Suprapubic skin (tissue), 4 donors: ENCODE results near the gene ANKRD40CL. TPM values are rescaled to one million over a fixed set of nuclear protein-coding genes. Genes with fewer than 3 reads are reported as not detected.

Experiments
- DNase-seq, 2 donors: peaks; one replicate each; pipeline ENCODE4 v3.0.0-alpha.2; 2019; ENCODE audit warnings: low spot score in 2 of 2
- H3K27ac ChIP-seq: fragments of 200-600 bp; sonication (generic); one replicate; pipeline ENCODE4 v1.5.1; 2019
- H3K27me3 ChIP-seq: fragments of 200-600 bp; sonication (generic); one replicate; pipeline ENCODE4 v1.5.1; 2019
- H3K36me3 ChIP-seq: fragments of 200-600 bp; sonication (generic); one replicate; pipeline ENCODE4 v1.5.1; 2019
- H3K4me1 ChIP-seq: fragments of 200-600 bp; sonication (generic); one replicate; pipeline ENCODE4 v1.5.1; 2019
- H3K4me3 ChIP-seq: fragments of 200-600 bp; sonication (generic); one replicate; pipeline ENCODE4 v1.5.1; 2019; ENCODE audit warnings: mild to moderate bottlenecking
- H3K9me3 ChIP-seq: fragments of 200-600 bp; sonication (generic); one replicate; pipeline ENCODE4 v1.5.1; 2019
- EP300 ChIP-seq: sonication (generic); formaldehyde crosslinking; IDR thresholded peaks from one replicate; pipeline ENCODE4 v1.6.1; 2017; ENCODE audit warnings: antibody characterized with exemption
- POLR2A ChIP-seq, 2 donors: fragments of 450-650 bp; IDR thresholded peaks; one replicate each; pipeline ENCODE4 v1.6.1; 2017; ENCODE audit warnings: antibody characterized with exemption in 2 of 2, mild to moderate bottlenecking in 2 of 2, moderate library complexity in 2 of 2
- POLR2AphosphoS5 ChIP-seq, 3 donors: sonication (generic); formaldehyde crosslinking; IDR thresholded peaks; one replicate each; pipeline ENCODE4 v1.6.1; 2017; ENCODE audit warnings: antibody characterized with exemption in 3 of 3
- whole genome bisulfite sequencing: methylation state at CpG from one replicate; pipeline ENCODE4 v1.1.5; 2018; 5-methylcytosine and 5-hydroxymethylcytosine counted together
- total RNA-seq, 4 donors: library from RNA; depleted of rRNA; stranded (reverse); fragments of >200 nt; gene quantifications; one replicate each; pipeline ENCODE4 v1.1.0, GENCODE V29; 2016
- TF ChIP-seq, protein P1 (sequence below), 2 donors: fragments of 200-600 bp in 1 of 2; fragments of 450-650 bp in 1 of 2; sonication (generic) in 1 of 2; IDR thresholded peaks; one replicate each; pipeline ENCODE4 v1.5.1; 2016 to 2019; ENCODE audit warnings: antibody characterized with exemption in 2 of 2, mild to moderate bottlenecking in 1 of 2, moderate library complexity in 1 of 2

ANKRD40CL gene
- total RNA-seq, 4 donors from 2014 or later = not detected

- DNase-seq = no peak
- Histone ChIP-seq H3K9me3 (no peaks in the 10 kb centered on the region), H3K4me1 (peaks cover 38% of the 10 kb centered on the region), H3K4me3 (no peak overlapping the region), H3K27me3 (no peaks in the 10 kb centered on the region), H3K27ac (no peak overlapping the region), H3K36me3 (no peaks in the 10 kb centered on the region)
- TF ChIP-seq, protein P1, sequence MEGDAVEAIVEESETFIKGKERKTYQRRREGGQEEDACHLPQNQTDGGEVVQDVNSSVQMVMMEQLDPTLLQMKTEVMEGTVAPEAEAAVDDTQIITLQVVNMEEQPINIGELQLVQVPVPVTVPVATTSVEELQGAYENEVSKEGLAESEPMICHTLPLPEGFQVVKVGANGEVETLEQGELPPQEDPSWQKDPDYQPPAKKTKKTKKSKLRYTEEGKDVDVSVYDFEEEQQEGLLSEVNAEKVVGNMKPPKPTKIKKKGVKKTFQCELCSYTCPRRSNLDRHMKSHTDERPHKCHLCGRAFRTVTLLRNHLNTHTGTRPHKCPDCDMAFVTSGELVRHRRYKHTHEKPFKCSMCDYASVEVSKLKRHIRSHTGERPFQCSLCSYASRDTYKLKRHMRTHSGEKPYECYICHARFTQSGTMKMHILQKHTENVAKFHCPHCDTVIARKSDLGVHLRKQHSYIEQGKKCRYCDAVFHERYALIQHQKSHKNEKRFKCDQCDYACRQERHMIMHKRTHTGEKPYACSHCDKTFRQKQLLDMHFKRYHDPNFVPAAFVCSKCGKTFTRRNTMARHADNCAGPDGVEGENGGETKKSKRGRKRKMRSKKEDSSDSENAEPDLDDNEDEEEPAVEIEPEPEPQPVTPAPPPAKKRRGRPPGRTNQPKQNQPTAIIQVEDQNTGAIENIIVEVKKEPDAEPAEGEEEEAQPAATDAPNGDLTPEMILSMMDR (IDR thresholded peaks at IDR 0.05) = no peak
- no peak for TF ChIP-seq POLR2A (IDR thresholded peaks at IDR 0.05)
- no peak for TF ChIP-seq POLR2AphosphoS5 (IDR thresholded peaks at IDR 0.05)
- TF ChIP-seq EP300 = no peak
- 71% methylated on average over 2 of the region's 2 CpGs for WGBS
Measured at GRCh38 chr17:50763716-50764475, 3.4 kb downstream of the ANKRD40CL start.

GRCh38 chr17:50762177-50762576, 5.1 kb downstream of the ANKRD40CL start:
- no peaks in the 10 kb centered on the region for H3K36me3 ChIP-seq
- TF ChIP-seq POLR2AphosphoS5 (IDR thresholded peaks at IDR 0.05) = no peak
- no peak for TF ChIP-seq EP300
- TF ChIP-seq, protein P1 (IDR thresholded peaks at IDR 0.05) = no peak
- TF ChIP-seq POLR2A (IDR thresholded peaks at IDR 0.05) = no peak

DNA sequence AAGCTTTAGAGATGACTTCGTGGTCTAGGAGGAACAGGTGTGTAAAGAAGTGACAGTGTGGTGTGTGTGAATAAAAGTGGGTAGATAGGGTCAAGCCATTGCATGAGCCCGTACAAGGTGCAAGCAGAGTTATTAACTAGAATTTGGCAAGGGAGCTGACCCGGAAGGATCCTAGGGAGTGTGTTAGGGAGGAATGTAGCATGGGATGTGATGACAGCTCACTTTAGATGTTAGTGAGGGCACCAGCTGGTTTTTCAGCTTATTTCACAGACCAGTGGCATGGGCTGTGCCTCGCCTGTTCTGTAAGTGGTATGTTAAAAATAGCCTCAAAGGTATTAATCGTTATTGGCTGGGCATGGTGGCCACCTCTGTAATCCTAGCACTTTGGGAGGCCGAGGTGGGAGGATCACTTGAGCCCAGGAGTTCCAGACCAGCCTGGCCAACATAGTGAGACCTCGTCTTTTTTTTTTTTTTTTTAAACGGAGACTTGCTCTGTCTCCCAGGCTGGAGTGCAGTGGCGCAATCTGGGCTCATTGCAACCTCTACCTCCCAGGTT, 8.3 kb downstream of the ANKRD40CL start:
- Histone ChIP-seq H3K27me3 (no peaks in the 10 kb centered on the region), H3K27ac (no peak overlapping the region), H3K4me1 (peaks cover 14% of the 10 kb centered on the region), H3K9me3 (no peaks in the 10 kb centered on the region), H3K4me3 (no peak overlapping the region), H3K36me3 (peaks cover 8% of the 10 kb centered on the region)
- no peak for TF ChIP-seq POLR2AphosphoS5 (IDR thresholded peaks at IDR 0.05)
- TF ChIP-seq, protein P1 (IDR thresholded peaks at IDR 0.05) = no peak
- WGBS = 61% methylated on average over 8 of the region's 9 CpGs
- no peak for DNase-seq

More at GRCh38 chr17:50762177-50762576, 5.1 kb downstream of the ANKRD40CL start:
- Histone ChIP-seq H3K27me3 (no peaks in the 10 kb centered on the region), H3K9me3 (no peaks in the 10 kb centered on the region), H3K4me1 (peaks cover 35% of the 10 kb centered on the region), H3K4me3 (no peak overlapping the region), H3K27ac (no peak overlapping the region)
- no peak for DNase-seq
- WGBS = 91% methylated on average over 2 of the region's 2 CpGs

- DNase-seq = no peak
- H3K36me3 ChIP-seq = peaks cover 14% of the 10 kb centered on the region
- H3K4me3 ChIP-seq = no peak overlapping the region
- H3K27ac ChIP-seq = no peak overlapping the region
- 68% methylated on average over 5 of the region's 5 CpGs for WGBS
- H3K4me1 ChIP-seq = peaks cover 8% of the 10 kb centered on the region
- no peak for TF ChIP-seq POLR2A (IDR thresholded peaks at IDR 0.05)
- TF ChIP-seq, protein P1 (IDR thresholded peaks at IDR 0.05) = no peak
- TF ChIP-seq EP300 = no peak
- TF ChIP-seq POLR2AphosphoS5 (IDR thresholded peaks at IDR 0.05) = no peak
- H3K27me3 ChIP-seq = no peaks in the 10 kb centered on the region
- H3K9me3 ChIP-seq = no peaks in the 10 kb centered on the region
Measured at GRCh38 chr17:50758524-50758923, 8.8 kb downstream of the ANKRD40CL start.

DNA sequence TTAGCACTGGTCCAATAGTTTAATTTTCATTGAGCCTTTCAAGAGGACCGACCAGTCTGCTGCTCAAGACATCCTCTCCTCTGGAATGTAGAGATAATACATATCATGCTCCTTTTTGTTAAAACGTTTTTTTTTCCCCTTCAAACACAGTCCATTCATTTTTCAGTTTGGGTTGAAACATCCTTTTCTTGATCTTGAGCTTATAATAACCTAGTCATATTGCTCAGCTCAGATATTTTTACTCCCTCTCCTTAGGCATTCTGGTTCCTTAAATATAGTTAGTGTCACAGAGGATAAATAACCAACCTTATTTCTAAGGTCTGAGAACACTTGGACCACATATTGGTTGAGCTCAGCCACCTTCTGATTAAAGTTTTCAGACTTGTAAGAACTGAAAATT, 12.8 kb downstream of the ANKRD40CL start:
- H3K9me3 ChIP-seq = no peaks in the 10 kb centered on the region
- H3K27ac ChIP-seq = no peak overlapping the region
- TF ChIP-seq POLR2A (IDR thresholded peaks at IDR 0.05) (no peak), POLR2AphosphoS5 (IDR thresholded peaks at IDR 0.05) (no peak), EP300 (no peak)
- TF ChIP-seq, protein P1 (IDR thresholded peaks at IDR 0.05) = no peak
- H3K4me3 ChIP-seq = no peak overlapping the region
- no peaks in the 10 kb centered on the region for H3K4me1 ChIP-seq
- WGBS = 71% methylated on average over 2 of the region's 2 CpGs
- no peak for DNase-seq
- H3K27me3 ChIP-seq = no peaks in the 10 kb centered on the region
- peaks cover 54% of the 10 kb centered on the region for H3K36me3 ChIP-seq
